SU-DHL-6 (cell line): Measurements from ENCODE around the gene FDPS.

ENCODE experiments used
- H2AFZ ChIP-seq: fragments of 200-600 bp; sonication (generic); 2 replicates; pipeline ENCODE4 v1.6.1; 2014; ENCODE audit warnings: low read depth, mild to moderate bottlenecking, moderate library complexity, mixed read lengths, antibody characterized with exemption, low read length; ENCODE audit not compliant: severe bottlenecking
- H3F3A ChIP-seq: fragments of 200-600 bp; shearing (Covaris generic); 2 replicates; pipeline ENCODE4 v1.6.0; 2016; ENCODE audit warnings: antibody characterized with exemption, mild to moderate bottlenecking; ENCODE audit not compliant: insufficient read depth
- H3K27ac ChIP-seq: fragments of 200-600 bp; sonication (generic); 2 replicates; pipeline ENCODE4 v1.5.1; 2016; ENCODE audit warnings: low read depth, mild to moderate bottlenecking, low read length, moderate library complexity, mixed read lengths
- H3K27me3 ChIP-seq: fragments of 200-600 bp; sonication (generic), shearing (Covaris generic); 2 replicates; pipeline ENCODE4 v1.6.0; 2014; ENCODE audit warnings: mild to moderate bottlenecking, low read length
- H3K36me3 ChIP-seq: fragments of 200-600 bp; sonication (generic); 2 replicates; pipeline ENCODE4 v1.6.1; 2014; ENCODE audit warnings: mild to moderate bottlenecking, low read length, mixed read lengths
- H3K4me2 ChIP-seq: fragments of 300-600, 200-600 bp; shearing (Covaris generic), sonication (generic); 2 replicates; pipeline ENCODE4 v1.6.0; 2014; ENCODE audit warnings: low read length, low read depth, mild to moderate bottlenecking; ENCODE audit not compliant: poor library complexity, severe bottlenecking
- H3K4me3 ChIP-seq: fragments of 200-600 bp; sonication (generic); 2 replicates; pipeline ENCODE4 v1.5.1; 2014; ENCODE audit warnings: antibody characterized with exemption, low read length, mild to moderate bottlenecking, mixed read lengths; ENCODE audit not compliant: insufficient read depth, poor library complexity, severe bottlenecking
- H3K79me2 ChIP-seq: fragments of 200-600 bp; sonication (generic); 2 replicates; pipeline ENCODE4 v1.6.1; 2014; ENCODE audit warnings: mild to moderate bottlenecking, low read length, moderate library complexity; ENCODE audit not compliant: insufficient read depth
- H3K9ac ChIP-seq: fragments of 200-600 bp; sonication (generic); 2 replicates; pipeline ENCODE4 v1.7.0; 2014; ENCODE audit warnings: mild to moderate bottlenecking, low read length
- H3K9me2 ChIP-seq: fragments of 200-600 bp; sonication (generic); replicated peaks from 2 replicates; pipeline ENCODE4 v1.6.1; 2014; ENCODE audit warnings: low read length; ENCODE audit not compliant: insufficient read depth
- H3K9me3 ChIP-seq: fragments of 200-600 bp; sonication (generic); 2 replicates; pipeline ENCODE4 v1.6.1; 2014; ENCODE audit warnings: low read length, mixed read lengths; ENCODE audit not compliant: insufficient read depth
- H4K20me1 ChIP-seq: fragments of 200-600 bp; sonication (generic); 2 replicates; pipeline ENCODE4 v1.6.1; 2014; ENCODE audit warnings: low read depth, mild to moderate bottlenecking, antibody characterized with exemption, low read length, moderate library complexity, mixed read lengths
- CTCF ChIP-seq: fragments of 200-600 bp; sonication (generic); IDR thresholded peaks from one replicate; pipeline ENCODE4 v1.5.1; 2017; ENCODE audit warnings: antibody characterized with exemption, mild to moderate bottlenecking, low read length, moderate library complexity; ENCODE audit not compliant: insufficient read depth, poor library complexity, severe bottlenecking
- EZH2phosphoT487 ChIP-seq: fragments of 200-600 bp; sonication (generic), shearing (Covaris generic); conservative IDR thresholded peaks from 2 replicates; pipeline ENCODE4 v1.6.1; 2018; ENCODE audit warnings: mild to moderate bottlenecking, antibody characterized with exemption, low read length, moderate library complexity, mixed read lengths

The FDPS gene

GRCh38 chr1:155293086-155293749 is 15.4 kb upstream of the FDPS start:
- Histone ChIP-seq H3K9ac (no peak overlapping the region), H3K27me3 (no peaks in the 10 kb centered on the region), H3K9me2 (no peaks in the 10 kb centered on the region), H3K4me2 (no peak overlapping the region), H2AFZ (no peak overlapping the region), H3K27ac (no peak overlapping the region), H3K9me3 (no peaks in the 10 kb centered on the region), H3K4me3 (no peak overlapping the region), H3K79me2 (no peaks in the 10 kb centered on the region), H4K20me1 (no peaks in the 10 kb centered on the region), H3F3A (no peaks in the 10 kb centered on the region), H3K36me3 (no peaks in the 10 kb centered on the region)
- TF ChIP-seq CTCF (no peak), EZH2phosphoT487 (no peak)

GRCh38 chr1:155294520-155295182 is 14.0 kb upstream of the FDPS start:
- Histone ChIP-seq H3K79me2 (no peaks in the 10 kb centered on the region), H3K36me3 (no peaks in the 10 kb centered on the region), H3K9me2 (no peaks in the 10 kb centered on the region), H3F3A (no peaks in the 10 kb centered on the region), H4K20me1 (no peaks in the 10 kb centered on the region), H3K9ac (no peak overlapping the region), H3K27me3 (no peaks in the 10 kb centered on the region), H3K27ac (no peak overlapping the region), H3K9me3 (no peaks in the 10 kb centered on the region), H2AFZ (no peak overlapping the region), H3K4me3 (no peak overlapping the region), H3K4me2 (no peak overlapping the region)
- TF ChIP-seq EZH2phosphoT487 (no peak), CTCF (no peak)

- Histone ChIP-seq H3K9me2 (no peaks in the 10 kb centered on the region), H3K9me3 (no peaks in the 10 kb centered on the region), H3K27me3 (no peaks in the 10 kb centered on the region), H2AFZ (no peak overlapping the region), H3K79me2 (no peaks in the 10 kb centered on the region), H3K27ac (no peak overlapping the region), H3K9ac (no peak overlapping the region), H4K20me1 (no peaks in the 10 kb centered on the region), H3F3A (no peaks in the 10 kb centered on the region), H3K4me2 (no peak overlapping the region), H3K36me3 (no peaks in the 10 kb centered on the region), H3K4me3 (no peak overlapping the region)
- TF ChIP-seq CTCF, result no peak
- no peak for TF ChIP-seq EZH2phosphoT487
Observed at GRCh38 chr1:155295183-155295941, 13.3 kb upstream of the FDPS start.
